Panc1 (cell line): ENCODE measurements around the gene DCTN5. TPM values are rescaled to one million over a fixed set of nuclear protein-coding genes. Genes with fewer than 3 reads are reported as not detected.
"Not testable (repeated sequence)": the region's sequence is repeated elsewhere in the genome, so short reads cannot be mapped to it uniquely, and the experiment has no call there.

Experiments used
- ATAC-seq: fragments of 200-7000 bp; cut with Tn5 transposase; 2 replicates; pipeline ENCODE4 v1.9.1; 2020; ENCODE audit warnings: mild to moderate bottlenecking, moderate library complexity
- BruUV-seq: library from RNA; stranded (reverse); fragments of 400-500 nt; replicated peaks from 2 replicates; lab custom pipeline; 2021; lab: Mats Ljungman, UMichigan
- CTCF ChIA-PET: fragments of 300-600 bp; sonication (Branson Sonifier 250); formaldehyde crosslinking; loops from one replicate; lab custom pipeline; 2022; ENCODE audit warnings: antibody characterized with exemption; lab: Charles Lee
- POLR2A ChIA-PET: fragments of 300-600 bp; sonication (Branson Sonifier 250); formaldehyde crosslinking; loops from one replicate; lab custom pipeline; 2022; ENCODE audit warnings: antibody characterized with exemption; lab: Charles Lee
- DNase-seq: peaks from one replicate; pipeline ENCODE4 v3.0.0-alpha.2; 2010; ENCODE audit warnings: low read depth, low spot score
- H3K27ac ChIP-seq: 2 replicates; pipeline ENCODE4 v1.5.1; 2011; ENCODE audit warnings: mild to moderate bottlenecking, low read length, inconsistent platforms
- H3K27me3 ChIP-seq: fragments of 200-500 bp; sonication (Bioruptor generic); 2 replicates; pipeline ENCODE4 v1.6.0; 2014; ENCODE audit warnings: low read length, inconsistent platforms; ENCODE audit not compliant: control insufficient read depth, insufficient read depth
- H3K36me3 ChIP-seq: fragments of 200-500 bp; sonication (Bioruptor generic); 2 replicates; pipeline ENCODE4 v1.5.1; 2014; ENCODE audit warnings: inconsistent platforms, mild to moderate bottlenecking, low read length, moderate library complexity; ENCODE audit not compliant: control insufficient read depth, insufficient read depth
- H3K4me1 ChIP-seq: 2 replicates; pipeline ENCODE4 v1.5.1; 2011; ENCODE audit warnings: inconsistent platforms, mild to moderate bottlenecking, low read length, moderate library complexity; ENCODE audit not compliant: control insufficient read depth, insufficient read depth
- H3K4me3 ChIP-seq, 2 experiments: 2 replicates each; pipeline ENCODE4 v1.5.1; 2011 to 2012; ENCODE audit warnings: low read depth in 2 of 2, low read length in 2 of 2, mild to moderate bottlenecking in 2 of 2, inconsistent platforms in 1 of 2, moderate library complexity in 1 of 2
- H3K9me3 ChIP-seq: fragments of 200-500 bp; sonication (Bioruptor generic); 2 replicates; pipeline ENCODE4 v1.5.1; 2014; ENCODE audit warnings: low read depth, mild to moderate bottlenecking, inconsistent platforms, low read length, moderate library complexity; ENCODE audit not compliant: control insufficient read depth, insufficient read depth
- POLR2AphosphoS5 ChIP-seq: IDR thresholded peaks from 2 replicates; pipeline ENCODE4 v1.6.1; 2012; ENCODE audit warnings: mild to moderate bottlenecking, low read depth, low read length, moderate library complexity
- SIN3A ChIP-seq: IDR thresholded peaks from 2 replicates; pipeline ENCODE4 v1.6.1; 2012; ENCODE audit warnings: low read depth, mild to moderate bottlenecking, low read length, moderate library complexity, borderline replicate concordance; ENCODE audit not compliant: insufficient read depth
- TCF7L2 ChIP-seq: IDR thresholded peaks from 2 replicates; pipeline ENCODE4 v1.6.1; 2011; ENCODE audit warnings: mild to moderate bottlenecking, low read depth, low read length, inconsistent platforms
- in situ Hi-C: cut with HindIII; loops from 2 replicates; pipeline ENCODE4 v1.10.0; 2016; ENCODE audit warnings: low sequenced_read_pairs, low pct_unique_long_range_greater_than_20kb
- intact Hi-C: fragments of 100-400 bp; cut with micrococcal nuclease; formaldehyde crosslinking; loops from one replicate; pipeline ENCODE4 v1.10.0; 2022; ENCODE audit not compliant: unreplicated experiment
- total RNA-seq: library from RNA; stranded (reverse); gene quantifications from one replicate; pipeline ENCODE4 v1.2.1, GENCODE V29; 2021; ENCODE audit not compliant: unreplicated experiment
- TF ChIP-seq, protein P1 (sequence below), 2 experiments: IDR thresholded peaks; 2 replicates each; pipeline ENCODE4 v1.6.1; 2011 to 2012; ENCODE audit warnings: low read depth in 2 of 2, control low read depth in 1 of 2, low read length in 1 of 2, mild to moderate bottlenecking in 1 of 2, moderate library complexity in 1 of 2; ENCODE audit not compliant: insufficient read depth in 1 of 2
- TF ChIP-seq, protein P2 (sequence below): fragments of 450-650 bp; IDR thresholded peaks from 2 replicates; pipeline ENCODE4 v1.5.1; 2017; ENCODE audit warnings: mild to moderate bottlenecking

The DCTN5 gene
- total RNA-seq, 1 experiment from 2014 or later, result 72.9 TPM

DNA sequence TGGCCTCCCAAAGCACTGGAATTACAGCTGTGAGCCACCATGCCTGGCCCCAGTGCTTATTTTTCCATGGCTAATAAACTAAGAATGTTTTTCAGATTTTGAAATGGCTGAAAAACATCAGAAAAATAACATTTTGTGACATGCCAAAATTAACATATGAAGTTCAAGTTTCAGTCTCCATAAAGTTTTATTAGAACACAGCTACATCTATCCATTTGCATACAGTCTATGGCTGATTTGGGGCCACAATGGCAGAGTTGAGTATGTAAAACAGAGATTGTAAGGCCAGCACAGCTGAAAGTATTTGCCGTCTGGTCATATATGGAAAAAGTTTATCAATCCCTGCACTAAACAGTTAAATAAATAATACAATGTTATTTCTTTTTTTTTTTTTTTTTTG lies 31.3 kb upstream of the DCTN5 start:
- no peak for ATAC-seq
- Histone ChIP-seq H3K27ac (no peak overlapping the region), H3K36me3 (peaks cover 4% of the 10 kb centered on the region; the same call in 1 of the 2 replicates), H3K9me3 (no peaks in the 10 kb centered on the region), H3K27me3 (no peaks in the 10 kb centered on the region), H3K4me1 (peaks cover 8% of the 10 kb centered on the region), H3K4me3 (no peak overlapping the region)
- no peak for DNase-seq
- TF ChIP-seq POLR2AphosphoS5 (no peak), SIN3A (no peak), TCF7L2 (no peak)
- TF ChIP-seq, protein P1, sequence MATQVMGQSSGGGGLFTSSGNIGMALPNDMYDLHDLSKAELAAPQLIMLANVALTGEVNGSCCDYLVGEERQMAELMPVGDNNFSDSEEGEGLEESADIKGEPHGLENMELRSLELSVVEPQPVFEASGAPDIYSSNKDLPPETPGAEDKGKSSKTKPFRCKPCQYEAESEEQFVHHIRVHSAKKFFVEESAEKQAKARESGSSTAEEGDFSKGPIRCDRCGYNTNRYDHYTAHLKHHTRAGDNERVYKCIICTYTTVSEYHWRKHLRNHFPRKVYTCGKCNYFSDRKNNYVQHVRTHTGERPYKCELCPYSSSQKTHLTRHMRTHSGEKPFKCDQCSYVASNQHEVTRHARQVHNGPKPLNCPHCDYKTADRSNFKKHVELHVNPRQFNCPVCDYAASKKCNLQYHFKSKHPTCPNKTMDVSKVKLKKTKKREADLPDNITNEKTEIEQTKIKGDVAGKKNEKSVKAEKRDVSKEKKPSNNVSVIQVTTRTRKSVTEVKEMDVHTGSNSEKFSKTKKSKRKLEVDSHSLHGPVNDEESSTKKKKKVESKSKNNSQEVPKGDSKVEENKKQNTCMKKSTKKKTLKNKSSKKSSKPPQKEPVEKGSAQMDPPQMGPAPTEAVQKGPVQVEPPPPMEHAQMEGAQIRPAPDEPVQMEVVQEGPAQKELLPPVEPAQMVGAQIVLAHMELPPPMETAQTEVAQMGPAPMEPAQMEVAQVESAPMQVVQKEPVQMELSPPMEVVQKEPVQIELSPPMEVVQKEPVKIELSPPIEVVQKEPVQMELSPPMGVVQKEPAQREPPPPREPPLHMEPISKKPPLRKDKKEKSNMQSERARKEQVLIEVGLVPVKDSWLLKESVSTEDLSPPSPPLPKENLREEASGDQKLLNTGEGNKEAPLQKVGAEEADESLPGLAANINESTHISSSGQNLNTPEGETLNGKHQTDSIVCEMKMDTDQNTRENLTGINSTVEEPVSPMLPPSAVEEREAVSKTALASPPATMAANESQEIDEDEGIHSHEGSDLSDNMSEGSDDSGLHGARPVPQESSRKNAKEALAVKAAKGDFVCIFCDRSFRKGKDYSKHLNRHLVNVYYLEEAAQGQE (IDR thresholded peaks at IDR 0.05; ENCODE audit: insufficient read depth in 1 of 2, low read depth in 2 of 2, low read length in 1 of 2), result no peak
- TF ChIP-seq, protein P2, sequence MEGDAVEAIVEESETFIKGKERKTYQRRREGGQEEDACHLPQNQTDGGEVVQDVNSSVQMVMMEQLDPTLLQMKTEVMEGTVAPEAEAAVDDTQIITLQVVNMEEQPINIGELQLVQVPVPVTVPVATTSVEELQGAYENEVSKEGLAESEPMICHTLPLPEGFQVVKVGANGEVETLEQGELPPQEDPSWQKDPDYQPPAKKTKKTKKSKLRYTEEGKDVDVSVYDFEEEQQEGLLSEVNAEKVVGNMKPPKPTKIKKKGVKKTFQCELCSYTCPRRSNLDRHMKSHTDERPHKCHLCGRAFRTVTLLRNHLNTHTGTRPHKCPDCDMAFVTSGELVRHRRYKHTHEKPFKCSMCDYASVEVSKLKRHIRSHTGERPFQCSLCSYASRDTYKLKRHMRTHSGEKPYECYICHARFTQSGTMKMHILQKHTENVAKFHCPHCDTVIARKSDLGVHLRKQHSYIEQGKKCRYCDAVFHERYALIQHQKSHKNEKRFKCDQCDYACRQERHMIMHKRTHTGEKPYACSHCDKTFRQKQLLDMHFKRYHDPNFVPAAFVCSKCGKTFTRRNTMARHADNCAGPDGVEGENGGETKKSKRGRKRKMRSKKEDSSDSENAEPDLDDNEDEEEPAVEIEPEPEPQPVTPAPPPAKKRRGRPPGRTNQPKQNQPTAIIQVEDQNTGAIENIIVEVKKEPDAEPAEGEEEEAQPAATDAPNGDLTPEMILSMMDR, result no peak
- BruUV-seq, result no TSS peak
- intact Hi-C loops (no loop called here), in situ Hi-C loops (no loop called here)
- ChIA-PET POLR2A (no interaction called here), CTCF (no interaction called here)

DNA sequence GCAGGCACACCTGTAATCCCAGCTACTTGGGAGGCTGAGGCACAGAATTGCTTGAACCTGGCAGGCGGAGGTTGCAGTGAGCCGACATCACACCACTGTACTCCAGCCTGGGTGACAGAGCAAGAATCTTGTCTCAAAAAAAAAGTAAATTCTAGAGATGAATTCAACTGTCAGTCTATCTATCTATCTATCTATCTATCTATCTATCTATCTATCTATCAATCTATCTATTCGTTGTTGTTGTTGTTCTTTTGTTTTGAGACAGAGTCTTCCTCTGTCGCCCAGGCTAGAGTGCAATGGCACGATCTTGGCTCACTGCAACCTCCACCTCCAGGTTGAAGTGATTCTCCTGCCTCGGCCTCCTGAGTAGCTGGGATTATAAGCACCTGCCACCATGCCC lies 30.4 kb upstream of the DCTN5 start:
- BruUV-seq, DNase-seq, H3K27me3 ChIP-seq, H3K4me1 ChIP-seq, H3K4me3 ChIP-seq, H3K27ac ChIP-seq, H3K36me3 ChIP-seq, intact Hi-C loops, in situ Hi-C loops, ATAC-seq, H3K9me3 ChIP-seq, POLR2A ChIA-PET: not testable (repeated sequence)
- CTCF ChIA-PET, result interaction anchor here (0.6 kb wide), 1 partner anchor 112 kb away, joined by 3 read pairs; no protein-coding TSS in a partner anchor

DNA sequence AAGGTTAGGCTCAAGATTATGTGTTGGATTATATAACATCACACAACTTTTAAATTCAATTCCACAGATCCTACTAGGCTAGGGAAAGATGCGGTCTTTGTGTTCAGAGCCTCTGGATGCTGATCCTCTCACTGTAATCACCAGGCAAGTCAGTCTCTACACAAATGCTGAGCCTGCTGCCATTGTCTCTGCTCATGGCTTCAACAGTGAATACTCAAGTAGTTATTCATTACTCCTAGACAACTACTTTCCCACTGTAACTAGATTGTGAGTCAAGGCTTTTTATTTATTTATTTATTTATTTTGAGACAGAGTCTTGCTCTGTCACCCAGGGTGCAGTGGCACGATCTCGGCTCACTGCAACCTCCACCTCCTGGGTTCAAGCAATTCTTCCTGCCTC lies 29.3 kb upstream of the DCTN5 start:
- no peak for DNase-seq
- in situ Hi-C loops (no loop called here), intact Hi-C loops (no loop called here)
- ATAC-seq, result no peak
- CTCF ChIA-PET, result no interaction called here
- Histone ChIP-seq H3K4me1 (peaks cover 8% of the 10 kb centered on the region), H3K27me3 (no peaks in the 10 kb centered on the region), H3K27ac (no peak overlapping the region), H3K9me3 (no peaks in the 10 kb centered on the region), H3K4me3 (no peak overlapping the region), H3K36me3 (0 out of 2 replicates have a peak, but pooled peaks cover 5% of the 10 kb centered on the region)
- TF ChIP-seq, protein P2, result no peak
- TF ChIP-seq SIN3A (no peak), TCF7L2 (no peak), POLR2AphosphoS5 (no peak)
- TF ChIP-seq, protein P1 (IDR thresholded peaks at IDR 0.05; ENCODE audit: insufficient read depth in 1 of 2, low read depth in 2 of 2, low read length in 1 of 2), result no peak
- POLR2A ChIA-PET, result no interaction called here
- BruUV-seq, result no TSS peak
